ENCODE data around the gene CYP19A1.

- TF ChIP-seq ZNF549 (tag by site-specific recombination; IDR thresholded peaks at IDR 0.05) (no peak), GLI2 (tag by site-specific recombination; IDR thresholded peaks at IDR 0.05; ENCODE audit: borderline replicate concordance, low read depth) (no peak), ZNF10 (tag by site-specific recombination; IDR thresholded peaks at IDR 0.05) (no peak), CTCF (tag by site-specific recombination; IDR thresholded peaks at IDR 0.05) (no peak), ZBTB44 (tag by site-specific recombination; IDR thresholded peaks at IDR 0.05) (no peak), ZNF558 (tag by site-specific recombination; IDR thresholded peaks at IDR 0.05) (no peak), YY1 (tag by site-specific recombination; IDR thresholded peaks at IDR 0.05) (no peak), ZNF623 (tag by site-specific recombination; IDR thresholded peaks at IDR 0.05) (no peak), ZNF704 (tag by site-specific recombination; IDR thresholded peaks at IDR 0.05) (no peak), TCF7L2 (IDR thresholded peaks at IDR 0.05; ENCODE audit: borderline replicate concordance, low read depth, low read length) (no peak)
These were observed 4.8 kb downstream of the CYP19A1 start for GRCh38 chr15:51333571-51333970.
